GM19328 (cell line): Measurements from ENCODE around the gene NPAS2.

Experiments
- ATAC-seq: cut with Tn5 transposase; IDR thresholded peaks from one replicate; pipeline ENCODE4 v1.9.1; 2021; ENCODE audit warnings: mild to moderate bottlenecking, moderate library complexity; ENCODE audit not compliant: unreplicated experiment

Gene NPAS2

DNA sequence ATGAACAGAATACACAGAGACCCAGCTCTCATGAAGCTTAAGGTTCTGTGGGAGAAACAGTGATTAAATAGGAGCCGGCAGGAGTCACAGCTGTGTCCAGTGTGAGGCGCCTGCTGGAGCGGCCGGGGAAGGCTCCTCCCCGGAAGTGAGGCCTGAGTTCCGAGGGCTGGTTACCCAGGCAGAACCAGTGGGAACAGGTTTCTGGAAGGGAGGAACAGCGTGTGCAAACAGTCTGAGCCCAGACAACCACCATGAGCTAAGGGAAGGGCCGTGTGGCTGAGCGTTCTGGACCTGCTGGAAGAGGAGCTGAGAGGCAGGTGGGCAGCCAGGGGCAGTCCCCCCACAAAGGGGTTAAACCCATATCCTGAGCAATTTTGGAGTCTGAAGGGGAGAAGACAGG lies 26.0 kb upstream of the NPAS2 start:
- ATAC-seq: no peak

DNA sequence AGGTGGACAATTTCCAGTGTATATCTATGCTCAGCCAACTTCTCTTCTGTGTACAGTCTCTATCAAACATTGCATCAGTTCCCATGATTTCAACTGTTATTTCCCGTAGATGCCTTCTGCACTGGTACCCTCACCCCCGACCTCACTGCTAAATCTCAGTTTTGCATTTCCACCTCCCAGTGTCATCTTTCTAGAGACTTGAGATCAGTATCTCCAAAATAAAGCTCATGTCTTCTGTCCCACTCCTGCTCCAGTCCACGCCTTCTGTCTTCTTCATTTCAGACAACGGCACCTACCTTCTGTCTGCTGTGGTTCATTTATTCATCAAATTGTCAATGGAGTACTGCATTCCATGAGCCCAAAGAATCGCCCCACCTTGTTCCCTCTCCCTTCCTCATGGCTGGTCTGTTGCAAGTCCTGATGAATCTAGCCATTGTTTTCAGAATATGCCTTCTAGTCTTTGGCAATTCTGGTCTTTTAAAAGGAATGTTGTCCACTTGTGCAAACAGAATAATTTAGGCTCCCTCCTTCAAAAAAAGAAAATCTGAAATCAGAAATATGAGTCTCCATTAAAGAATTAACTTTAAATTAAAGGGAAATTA lies 23.3 kb upstream of the NPAS2 start:
- no peak for ATAC-seq

DNA sequence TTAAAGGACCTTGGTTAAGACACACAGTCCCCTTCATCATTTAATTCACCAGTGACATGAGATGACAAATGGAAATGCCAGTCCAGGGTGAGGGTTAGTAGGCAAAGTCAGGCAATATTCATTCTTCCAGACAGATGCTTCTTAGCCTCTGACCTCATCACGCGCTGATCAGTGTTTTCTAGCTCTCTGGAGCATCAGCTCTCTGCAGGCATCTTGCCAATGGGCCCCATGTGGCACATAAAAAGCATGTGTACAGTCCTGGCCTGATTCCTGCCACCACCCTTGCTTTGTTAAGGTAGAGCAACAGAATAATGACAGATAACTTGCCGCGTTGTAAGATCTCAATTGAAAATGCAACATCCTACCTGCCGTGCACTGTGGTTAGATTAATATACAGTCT lies 20.3 kb upstream of the NPAS2 start:
- ATAC-seq: no peak

DNA sequence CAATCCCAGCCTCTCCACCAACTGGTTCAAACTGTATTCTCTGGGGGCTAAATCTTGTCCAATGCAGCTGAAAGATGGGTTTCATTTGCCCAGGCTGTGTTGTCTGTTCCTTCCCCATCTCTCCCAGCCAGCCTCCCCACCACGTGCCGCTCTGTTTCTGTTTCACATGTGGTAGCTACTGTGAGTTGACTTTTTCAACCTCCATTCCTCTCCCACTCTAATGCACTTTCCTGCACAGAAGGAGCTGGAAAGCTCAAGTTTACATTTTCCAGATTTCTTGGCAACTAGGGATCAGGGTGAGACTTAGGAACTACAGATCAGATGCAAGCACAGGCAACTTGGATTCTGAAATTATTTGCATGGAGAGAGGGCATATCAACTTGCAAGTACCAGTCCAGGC lies 19.0 kb upstream of the NPAS2 start:
- no peak for ATAC-seq

DNA sequence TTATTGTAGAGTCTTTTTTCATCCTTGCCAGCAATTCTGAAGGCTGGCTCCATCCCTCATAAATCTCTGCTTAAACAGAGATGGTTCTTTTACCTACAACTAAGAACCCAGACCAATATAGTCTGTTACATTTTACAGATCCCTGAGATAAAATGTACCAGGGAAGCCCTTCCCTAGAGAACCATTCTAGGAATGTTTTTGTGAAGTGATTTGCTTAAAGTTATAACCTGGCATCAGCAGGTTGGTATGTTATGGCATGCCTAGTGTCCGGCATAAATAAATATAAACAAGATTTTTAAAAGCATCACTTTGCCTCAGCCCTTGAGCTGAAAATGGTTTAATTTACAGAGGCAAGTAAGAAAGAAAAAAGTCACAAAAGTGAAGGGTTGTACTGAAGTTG lies 18.5 kb upstream of the NPAS2 start:
- no peak for ATAC-seq

DNA sequence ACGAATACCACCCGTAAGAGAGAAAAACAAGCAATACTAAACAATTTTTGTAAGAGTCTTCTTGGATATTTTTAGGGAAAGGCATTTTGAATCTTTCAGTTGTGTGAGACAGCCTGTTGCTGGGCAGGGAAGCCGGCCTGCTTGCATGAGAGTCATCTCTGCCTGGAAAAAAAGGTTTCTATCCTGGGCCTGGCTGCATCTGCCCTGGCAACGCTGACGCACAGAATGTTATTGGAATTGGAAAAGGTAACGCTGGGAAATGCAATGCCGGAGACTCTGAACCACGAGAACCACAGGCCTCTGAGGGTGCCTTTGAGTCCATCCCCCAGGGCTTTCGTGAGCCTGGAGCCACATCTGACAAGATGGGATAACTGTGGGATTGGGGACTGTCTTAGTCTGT lies 17.9 kb upstream of the NPAS2 start:
- ATAC-seq: no peak

DNA sequence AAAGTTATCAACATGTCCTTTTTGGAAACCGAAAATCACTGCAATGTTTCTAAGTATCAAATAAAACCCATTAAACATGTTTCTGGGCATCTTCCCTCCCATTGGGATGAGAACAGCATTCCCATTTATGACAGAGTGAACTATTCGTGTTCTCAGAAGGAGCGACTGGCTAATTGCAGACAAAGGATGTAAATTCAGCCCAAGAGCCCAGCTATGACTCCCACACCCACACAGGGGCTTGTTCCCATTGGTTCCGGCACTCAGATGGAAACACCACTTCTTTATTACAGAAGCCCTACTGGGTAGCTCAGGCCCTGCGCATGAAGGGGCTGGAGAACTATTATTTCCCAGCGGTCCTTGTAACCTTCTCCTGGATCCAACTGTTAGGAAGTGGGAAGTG lies 16.6 kb upstream of the NPAS2 start:
- no peak for ATAC-seq

DNA sequence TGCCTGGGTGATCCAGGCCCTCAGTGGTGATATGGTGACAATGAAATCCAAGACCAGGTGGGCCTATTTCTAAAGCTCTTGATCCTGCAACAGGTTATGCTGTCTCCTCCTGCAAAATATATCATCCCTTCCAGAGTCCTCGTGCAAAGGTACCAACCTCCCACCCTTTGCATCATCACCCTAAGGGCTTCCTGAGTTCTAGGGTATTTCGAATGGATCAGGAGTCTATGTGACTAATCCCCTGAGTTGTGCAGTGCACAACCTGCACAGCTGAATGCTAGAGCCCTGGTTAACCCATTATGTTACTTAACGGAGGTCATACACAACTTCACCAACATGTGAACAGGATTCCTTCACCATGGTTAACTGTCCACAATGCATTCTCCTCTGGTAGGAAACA lies 13.4 kb upstream of the NPAS2 start:
- ATAC-seq: no peak

DNA sequence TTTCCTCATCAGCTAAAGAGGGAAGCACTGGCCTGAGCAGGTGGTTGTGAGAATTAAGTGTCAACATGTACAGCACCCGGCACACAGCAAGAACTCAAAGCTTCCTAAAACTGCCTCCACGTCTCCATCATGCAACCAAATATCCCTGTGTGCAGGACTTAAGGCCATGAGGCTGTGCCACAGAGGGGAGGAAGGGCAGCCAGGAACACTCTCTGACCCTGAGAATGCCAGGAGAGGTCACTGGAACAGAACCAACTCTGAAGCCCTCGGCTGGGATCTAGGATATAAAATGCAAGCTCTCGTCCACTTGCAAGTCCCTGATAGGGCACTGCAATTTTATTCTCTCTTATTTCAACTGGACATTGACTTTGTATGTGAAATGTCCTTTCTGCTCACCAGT lies 12.2 kb upstream of the NPAS2 start:
- ATAC-seq: no peak

DNA sequence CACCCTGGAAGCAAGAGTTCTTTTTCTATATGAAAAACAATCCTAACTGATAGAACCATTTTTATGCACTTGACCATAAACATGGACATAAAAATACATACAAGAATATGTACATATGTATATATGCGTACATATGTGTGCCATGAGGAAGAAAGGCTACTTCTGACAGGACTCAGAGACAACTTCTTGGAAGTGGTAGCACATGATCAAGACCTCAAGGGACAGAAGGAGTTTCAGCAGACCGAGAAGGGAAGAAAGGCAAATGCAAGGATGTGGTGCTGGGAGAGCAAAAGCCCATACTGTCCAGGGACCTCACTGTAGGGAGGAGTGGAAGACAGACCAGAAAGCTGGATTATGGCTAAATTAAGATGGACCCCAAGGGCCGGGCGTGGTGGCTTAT lies 11.4 kb upstream of the NPAS2 start:
- no peak for ATAC-seq

DNA sequence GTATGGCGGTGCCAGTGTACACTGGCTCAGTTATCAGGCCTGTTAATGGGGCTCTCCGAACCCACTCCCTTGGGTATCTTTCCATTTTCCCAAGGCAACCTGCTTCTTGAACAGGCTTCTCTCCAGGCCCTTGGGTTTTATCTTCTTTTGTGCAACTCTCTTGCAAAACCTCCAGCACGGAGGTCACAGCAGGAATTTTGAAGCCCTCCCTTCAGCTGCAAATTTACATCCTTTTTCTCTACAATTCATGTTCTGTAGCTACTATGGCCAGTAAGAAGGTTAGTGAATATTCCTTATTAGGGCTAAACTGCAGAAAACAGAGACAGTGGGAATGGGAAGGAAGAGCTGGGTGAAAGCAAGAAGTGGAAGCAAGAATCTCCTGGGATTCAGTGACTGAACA lies 10.4 kb upstream of the NPAS2 start:
- ATAC-seq: no peak

DNA sequence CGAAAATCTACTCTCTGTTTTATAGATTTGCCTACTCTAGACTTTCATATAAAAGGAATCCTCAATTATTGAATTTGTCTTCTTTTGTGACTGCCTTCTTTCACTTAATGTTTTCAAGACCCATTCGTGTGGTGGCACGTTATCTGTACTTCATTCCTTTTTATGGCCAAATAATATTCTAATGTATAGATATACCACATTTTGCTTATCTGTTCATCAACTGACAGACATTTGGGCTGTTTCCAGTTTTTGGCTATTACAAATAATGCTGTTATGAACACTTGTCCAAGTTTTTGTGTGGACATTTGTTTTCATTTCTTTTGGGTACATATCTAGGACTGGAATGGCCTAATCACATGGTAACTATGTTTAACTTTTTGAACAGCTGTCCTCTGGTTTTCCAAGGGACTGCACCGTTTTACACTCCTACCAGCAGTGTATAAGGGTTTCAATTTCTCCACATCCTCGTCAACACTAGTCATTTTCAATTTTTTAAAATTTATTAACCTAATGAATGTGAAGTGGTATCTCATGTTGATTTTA lies 9.3 kb upstream of the NPAS2 start:
- ATAC-seq: no peak

DNA sequence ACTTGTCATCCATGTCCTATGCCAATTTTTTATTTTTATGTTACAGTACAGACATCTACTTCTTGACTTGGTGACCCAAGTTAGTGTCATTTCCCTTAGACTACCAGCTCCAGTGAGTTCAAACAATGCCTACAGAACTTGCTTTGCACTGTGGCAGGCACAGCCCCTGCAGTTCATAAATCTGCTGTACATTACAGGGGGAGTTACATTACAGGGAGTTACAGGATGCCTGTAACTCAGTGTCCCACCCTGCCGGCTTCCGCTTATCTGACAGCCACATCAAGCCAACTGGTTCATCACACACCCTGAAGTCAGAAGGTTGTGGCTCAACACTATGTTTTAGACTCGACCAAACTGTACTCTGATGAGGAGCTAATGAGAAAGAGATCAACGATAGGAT lies 7.8 kb upstream of the NPAS2 start:
- no peak for ATAC-seq

DNA sequence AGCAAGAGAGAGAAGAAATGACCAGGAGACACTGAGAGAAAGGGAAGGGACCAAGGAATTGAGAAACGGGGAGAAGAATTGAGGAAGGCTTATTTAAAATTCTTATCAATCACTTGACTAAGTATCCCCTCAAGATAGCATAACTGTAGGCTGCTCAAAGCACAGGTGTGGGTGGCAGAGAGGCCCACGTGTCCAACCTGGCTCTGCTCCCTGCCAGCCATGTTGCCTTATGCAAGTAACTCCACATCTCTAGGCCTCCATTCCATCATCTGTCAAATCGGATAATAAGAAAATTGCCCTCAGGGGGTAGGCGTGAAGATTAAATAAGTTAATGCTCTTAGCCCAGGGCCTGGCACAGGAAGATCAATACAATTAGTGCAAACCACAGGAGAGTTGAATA lies 7.4 kb upstream of the NPAS2 start:
- ATAC-seq: no peak

DNA sequence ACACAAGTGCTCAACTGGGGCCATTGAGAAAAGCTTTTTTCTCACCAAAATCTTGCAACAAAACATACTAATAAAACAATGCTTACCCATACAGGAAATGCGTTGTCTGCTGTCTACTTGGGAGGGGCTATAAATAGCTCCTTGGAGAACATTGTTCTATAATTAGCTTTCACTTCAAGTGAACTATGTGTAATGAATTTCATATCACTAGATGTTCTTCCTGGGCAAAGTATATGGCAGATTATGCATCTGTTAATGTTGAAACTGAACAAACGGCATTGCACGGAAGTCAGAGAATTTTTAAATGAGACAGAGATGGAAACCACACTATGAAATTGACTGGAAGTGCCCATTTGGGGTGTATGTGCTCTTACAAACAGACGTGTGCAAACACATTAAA lies 6.4 kb upstream of the NPAS2 start:
- ATAC-seq: no peak

DNA sequence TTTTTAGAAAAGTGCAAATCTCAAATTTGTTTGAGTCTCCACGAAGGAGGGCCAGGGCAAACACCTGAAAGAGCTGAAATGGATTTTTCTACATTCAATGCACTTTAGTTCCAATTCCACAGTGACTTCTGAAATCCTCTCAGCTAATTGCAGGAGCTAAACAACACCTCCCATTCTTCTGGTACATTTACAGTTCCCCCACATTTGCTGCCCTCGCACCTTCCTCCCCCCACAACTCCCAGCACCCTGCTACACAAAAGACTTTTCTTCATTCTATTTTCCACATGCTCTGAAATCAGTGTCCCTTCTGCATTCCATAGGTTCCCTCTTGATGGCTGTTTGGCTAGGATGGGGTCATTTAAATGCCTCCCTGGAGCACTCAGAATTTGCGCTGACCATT lies 5.9 kb upstream of the NPAS2 start:
- ATAC-seq: no peak

DNA sequence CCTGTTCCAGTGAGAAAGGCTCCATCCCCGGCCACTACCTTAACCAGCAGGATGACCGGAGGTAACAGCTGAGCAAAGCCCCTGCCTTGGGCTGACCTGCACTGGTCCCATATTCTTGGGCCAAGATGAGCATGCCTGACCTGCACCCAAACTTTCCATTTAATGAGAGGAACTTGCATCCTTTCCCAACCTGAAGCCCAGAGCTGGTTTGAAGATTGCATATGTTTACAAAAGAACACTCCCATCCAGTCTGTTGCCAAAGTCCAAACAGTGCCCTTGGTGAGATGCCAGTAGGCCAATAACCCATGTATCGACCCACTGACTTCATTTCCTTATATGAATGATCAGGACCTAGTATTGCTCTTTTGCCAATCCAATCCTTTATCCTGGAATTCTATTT lies 5.5 kb upstream of the NPAS2 start:
- ATAC-seq: no peak

DNA sequence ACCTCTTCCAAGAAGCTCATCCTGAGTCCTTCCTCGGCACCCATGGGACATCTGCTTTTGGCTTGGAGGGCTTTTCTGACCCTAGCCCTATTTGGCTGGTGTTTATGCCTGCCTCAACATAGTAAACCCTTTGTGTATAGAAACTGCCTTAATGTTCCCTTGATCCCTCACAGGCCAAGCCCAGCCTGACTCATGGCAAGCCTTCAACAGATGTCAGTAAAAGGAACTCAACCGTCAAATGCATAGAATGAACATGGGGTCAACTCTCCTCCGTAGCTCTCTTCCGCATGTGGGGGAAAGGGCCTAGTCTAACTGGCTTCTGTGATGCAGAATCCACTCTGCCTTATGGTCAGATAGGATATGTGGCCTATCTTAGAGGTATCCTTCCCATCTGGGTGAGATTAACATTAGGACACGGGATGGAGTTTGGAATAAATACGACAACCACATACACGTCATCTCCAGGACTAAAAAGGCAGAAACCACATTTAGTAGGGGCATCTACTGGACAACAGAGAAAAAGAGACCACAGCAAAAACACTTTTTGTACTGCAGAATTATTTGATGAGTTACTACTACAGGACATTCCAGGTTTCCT lies 2.5 kb upstream of the NPAS2 start:
- ATAC-seq: no peak

DNA sequence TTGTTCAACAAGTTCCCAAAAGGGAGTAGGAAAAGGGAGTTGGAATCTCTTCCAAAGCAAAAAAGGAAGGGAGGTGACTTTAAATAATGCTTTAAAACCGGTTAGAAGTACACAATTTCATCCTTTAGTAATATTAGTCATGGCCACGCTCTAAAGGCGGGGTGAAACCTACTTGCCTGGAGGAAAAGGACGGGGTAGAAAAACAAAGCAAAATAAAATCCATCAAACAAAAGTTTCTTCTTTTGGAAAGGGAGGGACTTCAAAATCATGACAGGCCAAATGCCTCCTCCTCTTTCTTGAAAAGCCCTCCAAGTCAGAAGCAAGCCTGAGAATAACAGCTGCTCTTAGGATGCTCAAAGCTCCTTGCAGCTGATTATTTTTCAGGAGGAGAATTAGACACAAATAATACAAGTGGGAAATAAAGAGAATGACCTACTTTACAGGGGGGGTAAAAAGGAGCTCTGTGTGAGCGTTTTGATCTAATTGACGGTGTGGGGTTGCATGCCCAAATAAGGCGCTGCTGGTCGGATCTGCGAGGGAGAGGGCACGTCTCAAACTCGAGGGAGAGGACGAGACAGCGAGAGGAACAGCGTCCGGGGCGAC lies 1.8 kb upstream of the NPAS2 start:
- ATAC-seq: no peak

DNA sequence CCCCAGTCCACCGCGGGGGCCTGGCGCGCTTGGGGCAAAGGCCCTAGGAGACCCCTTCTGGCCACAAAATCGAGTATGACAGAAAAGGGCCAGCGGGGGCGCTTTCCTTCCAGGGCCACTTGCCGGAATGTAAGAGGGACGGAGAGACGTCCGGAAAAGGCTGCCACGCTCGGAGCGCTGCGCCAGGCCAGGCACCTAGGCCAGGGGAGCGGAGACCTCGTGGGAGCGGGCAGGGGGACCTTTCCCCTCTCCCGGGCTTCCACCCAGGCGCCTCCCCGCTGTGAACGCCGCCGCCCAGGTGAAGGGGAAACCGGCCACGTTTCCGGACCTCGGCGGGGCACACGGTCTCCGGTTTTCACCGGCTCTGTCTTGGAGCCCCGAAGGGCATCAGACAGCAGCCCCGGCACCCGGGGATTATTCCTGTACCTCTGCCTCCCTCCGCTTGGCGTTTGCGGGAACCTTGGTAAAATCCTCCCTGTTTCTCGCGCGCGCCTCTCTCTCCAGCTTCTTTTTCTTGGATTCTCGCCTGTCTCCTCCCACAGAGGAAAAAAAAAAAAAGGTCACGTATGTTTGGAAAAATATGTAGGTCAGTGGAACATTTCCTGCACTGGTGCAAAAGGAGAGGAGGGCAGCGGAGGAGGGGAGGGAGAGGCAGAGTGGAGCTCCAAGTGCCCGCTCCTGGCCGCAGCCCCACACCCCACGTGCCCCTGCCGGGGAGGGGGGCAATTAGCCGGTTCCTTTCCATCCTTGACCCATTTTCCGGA lies 1.2 kb upstream of the NPAS2 start:
- no peak for ATAC-seq

DNA sequence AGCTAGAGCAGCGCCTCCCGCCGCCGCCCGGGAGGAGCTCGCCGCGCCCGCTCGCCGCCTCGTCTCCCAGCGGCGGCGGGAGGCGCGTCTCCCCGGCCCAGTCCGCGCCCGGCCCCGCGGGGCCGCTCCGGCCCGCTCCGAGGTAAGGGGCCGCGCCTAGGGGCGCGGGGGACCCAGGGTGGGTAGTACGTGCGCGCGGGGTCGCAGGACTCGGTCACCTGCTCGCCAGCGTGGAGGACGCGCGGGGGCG lies 259 bp downstream of the NPAS2 start:
- ATAC-seq: no peak

DNA sequence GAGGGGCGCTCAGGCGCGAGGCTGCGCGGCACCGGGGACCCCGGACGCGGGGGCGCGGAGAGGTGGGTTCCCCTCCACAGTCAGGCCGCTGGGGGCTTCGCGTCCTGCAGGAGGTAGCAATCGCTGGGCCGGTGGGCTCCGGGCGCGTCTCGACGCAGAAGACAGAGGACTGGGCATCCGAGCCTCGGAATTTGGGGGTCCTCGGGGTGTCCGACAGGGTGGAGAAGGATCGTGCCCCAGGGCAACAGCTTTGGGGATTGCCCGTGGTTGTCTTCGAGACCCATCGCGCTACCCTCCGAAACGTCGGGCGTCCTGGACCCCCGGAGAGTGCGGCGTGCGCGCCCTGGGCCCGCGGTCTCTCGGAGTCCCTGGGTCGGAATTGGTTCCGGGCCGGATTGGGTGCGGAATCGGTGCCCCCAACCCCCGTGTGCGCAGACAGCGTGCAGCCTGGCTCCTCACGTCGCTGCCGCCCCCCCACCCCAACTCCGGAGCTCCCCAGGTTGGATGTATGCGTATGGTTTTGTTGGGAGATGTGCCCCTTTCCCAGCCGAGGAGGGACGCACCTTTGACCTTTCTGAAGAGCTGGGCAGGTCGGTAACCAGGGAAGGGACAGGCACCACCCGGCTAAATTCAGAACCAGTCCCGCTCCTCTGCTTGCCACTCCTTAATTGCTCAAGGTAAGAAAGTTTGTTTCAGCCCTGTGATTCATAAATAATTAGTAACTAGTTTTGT lies 750 bp downstream of the NPAS2 start:
- no peak for ATAC-seq
